ENCODE data around the gene TMPRSS11A.

Gene TMPRSS11A

DNA sequence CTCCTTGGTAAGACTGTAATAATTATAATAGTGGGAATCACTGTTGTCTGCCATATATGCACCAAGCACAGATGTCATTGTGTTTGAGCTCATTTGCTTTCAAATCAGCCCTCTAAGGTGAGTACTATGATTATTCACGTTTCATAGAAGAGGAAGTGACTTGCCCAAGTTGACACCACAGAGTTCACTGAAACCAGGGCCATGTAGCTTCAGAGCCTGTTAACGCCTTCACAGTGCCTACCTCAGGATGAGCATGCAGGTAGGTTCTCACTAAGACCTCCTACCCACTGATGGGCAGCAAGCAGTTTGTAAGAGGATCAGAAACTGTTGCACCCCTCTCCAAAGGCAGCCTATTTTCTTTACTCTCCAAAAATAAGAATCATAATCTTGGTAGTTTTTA lies 27.4 kb downstream of the TMPRSS11A start:
- H3K9me3 ChIP-seq (ENCODE audit: control insufficient read depth, insufficient read depth, low read depth, low read length), result no peaks in the 10 kb centered on the region
- 0 out of 2 replicates have a peak, but pooled peaks cover 6% of the 10 kb centered on the region for H3K4me1 ChIP-seq (ENCODE audit: control insufficient read depth, insufficient read depth, low read length)
- no peaks in the 10 kb centered on the region for H3K36me3 ChIP-seq (ENCODE audit: control insufficient read depth, insufficient read depth, low read length)
- no peak overlapping the region for H3K27ac ChIP-seq (ENCODE audit: low read depth, low read length)
- no peak overlapping the region for H3K9ac ChIP-seq (ENCODE audit: low read length)
- H3K27me3 ChIP-seq (ENCODE audit: control insufficient read depth, insufficient read depth, low read length), result no peaks in the 10 kb centered on the region
- no peak overlapping the region for H3K4me3 ChIP-seq (ENCODE audit: low read depth, low read length)

GRCh38 chr4:67934628-67935027 lies 28.7 kb downstream of the TMPRSS11A start:
- Histone ChIP-seq H3K27me3 (ENCODE audit: control insufficient read depth, insufficient read depth, low read length) (no peaks in the 10 kb centered on the region), H3K9ac (ENCODE audit: low read length) (no peak overlapping the region), H3K36me3 (ENCODE audit: control insufficient read depth, insufficient read depth, low read length) (no peaks in the 10 kb centered on the region), H3K27ac (ENCODE audit: low read depth, low read length) (no peak overlapping the region), H3K4me1 (ENCODE audit: control insufficient read depth, insufficient read depth, low read length) (0 out of 2 replicates have a peak, but pooled peaks cover 6% of the 10 kb centered on the region), H3K4me3 (ENCODE audit: low read depth, low read length) (no peak overlapping the region), H3K9me3 (ENCODE audit: control insufficient read depth, insufficient read depth, low read depth, low read length) (no peaks in the 10 kb centered on the region)

- H3K9me3 ChIP-seq (ENCODE audit: control insufficient read depth, insufficient read depth, low read depth, low read length), result no peaks in the 10 kb centered on the region
- no peak overlapping the region for H3K4me3 ChIP-seq (ENCODE audit: low read depth, low read length)
- peaks cover 6% of the 10 kb centered on the region; the same call in 1 of the 2 replicates for H3K4me1 ChIP-seq (ENCODE audit: control insufficient read depth, insufficient read depth, low read length)
- H3K27me3 ChIP-seq (ENCODE audit: control insufficient read depth, insufficient read depth, low read length), result no peaks in the 10 kb centered on the region
- no peak overlapping the region for H3K27ac ChIP-seq (ENCODE audit: low read depth, low read length)
- no peaks in the 10 kb centered on the region for H3K36me3 ChIP-seq (ENCODE audit: control insufficient read depth, insufficient read depth, low read length)
- H3K9ac ChIP-seq (ENCODE audit: low read length), result no peak overlapping the region
Observed at GRCh38 chr4:67933755-67934154, 29.5 kb downstream of the TMPRSS11A start.

GRCh38 chr4:67933038-67933437 lies 30.3 kb downstream of the TMPRSS11A start:
- no peaks in the 10 kb centered on the region for H3K27me3 ChIP-seq (ENCODE audit: control insufficient read depth, insufficient read depth, low read length)
- H3K36me3 ChIP-seq (ENCODE audit: control insufficient read depth, insufficient read depth, low read length), result no peaks in the 10 kb centered on the region
- no peak overlapping the region for H3K4me3 ChIP-seq (ENCODE audit: low read depth, low read length)
- H3K9me3 ChIP-seq (ENCODE audit: control insufficient read depth, insufficient read depth, low read depth, low read length), result no peaks in the 10 kb centered on the region
- no peak overlapping the region for H3K9ac ChIP-seq (ENCODE audit: low read length)
- peaks cover 6% of the 10 kb centered on the region; the same call in 1 of the 2 replicates for H3K4me1 ChIP-seq (ENCODE audit: control insufficient read depth, insufficient read depth, low read length)
- H3K27ac ChIP-seq (ENCODE audit: low read depth, low read length), result no peak overlapping the region

- Histone ChIP-seq H3K27ac (ENCODE audit: low read depth, low read length) (no peak overlapping the region), H3K4me1 (ENCODE audit: control insufficient read depth, insufficient read depth, low read length) (peaks cover 6% of the 10 kb centered on the region; the same call in 1 of the 2 replicates)
Observed at GRCh38 chr4:67931256-67931655, 32.0 kb downstream of the TMPRSS11A start.

GRCh38 chr4:67929426-67929825 lies 33.9 kb downstream of the TMPRSS11A start:
- H3K9me3 ChIP-seq (ENCODE audit: control insufficient read depth, insufficient read depth, low read depth, low read length), result peaks cover 4% of the 10 kb centered on the region; the same call in 1 of the 2 replicates
- H3K27me3 ChIP-seq (ENCODE audit: control insufficient read depth, insufficient read depth, low read length), result no peaks in the 10 kb centered on the region
- H3K4me1 ChIP-seq (ENCODE audit: control insufficient read depth, insufficient read depth, low read length), result no peaks in the 10 kb centered on the region; the same call in 1 of the 2 replicates
- no peak overlapping the region for H3K4me3 ChIP-seq (ENCODE audit: low read depth, low read length)
- no peak overlapping the region for H3K9ac ChIP-seq (ENCODE audit: low read length)
- no peaks in the 10 kb centered on the region for H3K36me3 ChIP-seq (ENCODE audit: control insufficient read depth, insufficient read depth, low read length)
- no peak overlapping the region for H3K27ac ChIP-seq (ENCODE audit: low read depth, low read length)

More at GRCh38 chr4:67931256-67931655, 32.0 kb downstream of the TMPRSS11A start:
- Histone ChIP-seq H3K4me3 (ENCODE audit: low read depth, low read length) (no peak overlapping the region), H3K9ac (ENCODE audit: low read length) (no peak overlapping the region), H3K36me3 (ENCODE audit: control insufficient read depth, insufficient read depth, low read length) (no peaks in the 10 kb centered on the region), H3K27me3 (ENCODE audit: control insufficient read depth, insufficient read depth, low read length) (no peaks in the 10 kb centered on the region), H3K9me3 (ENCODE audit: control insufficient read depth, insufficient read depth, low read depth, low read length) (peaks cover 4% of the 10 kb centered on the region; the same call in 1 of the 2 replicates)

DNA sequence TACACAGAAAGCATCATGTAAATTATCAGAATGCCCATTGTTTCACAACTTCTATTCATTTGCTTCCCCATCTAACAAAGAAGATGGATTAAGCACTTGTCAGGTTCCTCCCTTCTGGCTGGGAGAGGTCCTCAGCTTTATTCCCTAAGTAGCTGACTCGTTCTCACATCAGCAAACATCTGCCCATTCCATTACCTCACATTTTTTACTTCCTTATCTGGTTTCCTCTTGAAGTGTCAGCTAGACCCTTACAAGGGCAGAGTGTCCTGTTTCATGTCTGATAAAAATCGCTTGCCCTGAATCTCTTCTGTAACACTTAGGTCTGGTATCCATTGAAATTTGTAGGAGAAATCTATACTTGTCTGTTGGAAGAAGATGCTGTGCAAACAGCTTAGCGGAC lies 34.7 kb downstream of the TMPRSS11A start:
- Histone ChIP-seq H3K4me3 (ENCODE audit: low read depth, low read length) (no peak overlapping the region), H3K9ac (ENCODE audit: low read length) (no peak overlapping the region), H3K9me3 (ENCODE audit: control insufficient read depth, insufficient read depth, low read depth, low read length) (peaks cover 7% of the 10 kb centered on the region; the same call in 1 of the 2 replicates), H3K4me1 (ENCODE audit: control insufficient read depth, insufficient read depth, low read length) (no peaks in the 10 kb centered on the region; the same call in 1 of the 2 replicates), H3K27ac (ENCODE audit: low read depth, low read length) (no peak overlapping the region), H3K36me3 (ENCODE audit: control insufficient read depth, insufficient read depth, low read length) (no peaks in the 10 kb centered on the region), H3K27me3 (ENCODE audit: control insufficient read depth, insufficient read depth, low read length) (no peaks in the 10 kb centered on the region)

- no peak overlapping the region for H3K4me3 ChIP-seq (ENCODE audit: low read depth, low read length)
- no peaks in the 10 kb centered on the region for H3K36me3 ChIP-seq (ENCODE audit: control insufficient read depth, insufficient read depth, low read length)
- peaks cover 7% of the 10 kb centered on the region; the same call in 1 of the 2 replicates for H3K9me3 ChIP-seq (ENCODE audit: control insufficient read depth, insufficient read depth, low read depth, low read length)
- no peaks in the 10 kb centered on the region for H3K27me3 ChIP-seq (ENCODE audit: control insufficient read depth, insufficient read depth, low read length)
- no peaks in the 10 kb centered on the region; the same call in 1 of the 2 replicates for H3K4me1 ChIP-seq (ENCODE audit: control insufficient read depth, insufficient read depth, low read length)
- H3K27ac ChIP-seq (ENCODE audit: low read depth, low read length), result no peak overlapping the region
- no peak overlapping the region for H3K9ac ChIP-seq (ENCODE audit: low read length)
Observed at GRCh38 chr4:67927251-67927650, 36.0 kb downstream of the TMPRSS11A start.

DNA sequence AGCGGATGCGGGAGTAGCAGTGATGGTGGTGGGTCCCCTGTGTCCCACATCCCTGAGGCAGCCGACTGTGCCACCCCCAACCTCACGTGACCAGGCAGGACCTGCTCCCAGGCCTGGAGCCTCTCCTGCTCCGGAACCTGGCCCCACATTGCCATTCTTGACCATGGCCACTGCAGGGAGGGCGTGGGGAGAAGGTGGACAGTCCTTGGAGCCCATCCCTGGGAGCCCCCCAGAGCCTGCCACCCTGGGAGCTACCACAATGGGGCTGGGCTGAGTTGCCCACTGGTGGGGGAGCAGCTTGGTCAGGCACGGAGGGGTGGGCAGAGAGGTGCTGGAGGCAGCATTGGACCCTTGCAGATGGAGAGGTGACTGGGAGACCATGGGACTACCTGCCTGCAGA lies 36.8 kb downstream of the TMPRSS11A start:
- Histone ChIP-seq H3K9me3 (ENCODE audit: control insufficient read depth, insufficient read depth, low read depth, low read length) (peaks cover 7% of the 10 kb centered on the region; the same call in 1 of the 2 replicates), H3K36me3 (ENCODE audit: control insufficient read depth, insufficient read depth, low read length) (no peaks in the 10 kb centered on the region), H3K4me3 (ENCODE audit: low read depth, low read length) (no peak overlapping the region), H3K4me1 (ENCODE audit: control insufficient read depth, insufficient read depth, low read length) (no peaks in the 10 kb centered on the region; the same call in 1 of the 2 replicates), H3K27me3 (ENCODE audit: control insufficient read depth, insufficient read depth, low read length) (no peaks in the 10 kb centered on the region), H3K9ac (ENCODE audit: low read length) (no peak overlapping the region), H3K27ac (ENCODE audit: low read depth, low read length) (no peak overlapping the region)

GRCh38 chr4:67922697-67923096 lies 40.6 kb downstream of the TMPRSS11A start:
- Histone ChIP-seq H3K9me3 (ENCODE audit: control insufficient read depth, insufficient read depth, low read depth, low read length) (peaks cover 7% of the 10 kb centered on the region; the same call in 1 of the 2 replicates), H3K9ac (ENCODE audit: low read length) (no peak overlapping the region), H3K36me3 (ENCODE audit: control insufficient read depth, insufficient read depth, low read length) (no peaks in the 10 kb centered on the region), H3K27me3 (ENCODE audit: control insufficient read depth, insufficient read depth, low read length) (no peaks in the 10 kb centered on the region), H3K4me3 (ENCODE audit: low read depth, low read length) (no peak overlapping the region), H3K4me1 (ENCODE audit: control insufficient read depth, insufficient read depth, low read length) (no peaks in the 10 kb centered on the region), H3K27ac (ENCODE audit: low read depth, low read length) (no peak overlapping the region)

DNA sequence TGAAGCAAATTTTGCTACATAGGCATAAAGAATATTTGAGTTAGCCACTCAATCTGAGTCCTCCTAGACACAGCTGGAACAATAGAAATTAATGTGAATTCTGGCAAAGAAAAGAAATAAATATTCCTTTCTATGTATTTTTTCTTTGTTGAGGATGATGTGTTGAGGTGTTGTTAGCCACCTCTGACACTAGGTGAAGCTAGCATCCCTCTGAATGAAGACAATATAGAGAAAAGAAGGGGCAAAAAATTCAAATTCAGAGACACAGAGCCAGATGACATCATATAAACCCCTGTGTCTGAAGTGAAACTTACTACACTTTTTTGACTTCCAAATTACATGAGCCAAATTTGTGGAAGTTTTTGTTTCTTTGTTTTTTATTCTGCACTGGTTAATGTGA lies 44.9 kb downstream of the TMPRSS11A start:
- Histone ChIP-seq H3K9ac (ENCODE audit: low read length) (no peak overlapping the region), H3K27ac (ENCODE audit: low read depth, low read length) (no peak overlapping the region), H3K4me1 (ENCODE audit: control insufficient read depth, insufficient read depth, low read length) (no peaks in the 10 kb centered on the region), H3K27me3 (ENCODE audit: control insufficient read depth, insufficient read depth, low read length) (no peaks in the 10 kb centered on the region), H3K4me3 (ENCODE audit: low read depth, low read length) (no peak overlapping the region), H3K9me3 (ENCODE audit: control insufficient read depth, insufficient read depth, low read depth, low read length) (no peaks in the 10 kb centered on the region), H3K36me3 (ENCODE audit: control insufficient read depth, insufficient read depth, low read length) (no peaks in the 10 kb centered on the region)
